ENCODE results near the gene ELOB.

- TF ChIP-seq, protein P1, sequence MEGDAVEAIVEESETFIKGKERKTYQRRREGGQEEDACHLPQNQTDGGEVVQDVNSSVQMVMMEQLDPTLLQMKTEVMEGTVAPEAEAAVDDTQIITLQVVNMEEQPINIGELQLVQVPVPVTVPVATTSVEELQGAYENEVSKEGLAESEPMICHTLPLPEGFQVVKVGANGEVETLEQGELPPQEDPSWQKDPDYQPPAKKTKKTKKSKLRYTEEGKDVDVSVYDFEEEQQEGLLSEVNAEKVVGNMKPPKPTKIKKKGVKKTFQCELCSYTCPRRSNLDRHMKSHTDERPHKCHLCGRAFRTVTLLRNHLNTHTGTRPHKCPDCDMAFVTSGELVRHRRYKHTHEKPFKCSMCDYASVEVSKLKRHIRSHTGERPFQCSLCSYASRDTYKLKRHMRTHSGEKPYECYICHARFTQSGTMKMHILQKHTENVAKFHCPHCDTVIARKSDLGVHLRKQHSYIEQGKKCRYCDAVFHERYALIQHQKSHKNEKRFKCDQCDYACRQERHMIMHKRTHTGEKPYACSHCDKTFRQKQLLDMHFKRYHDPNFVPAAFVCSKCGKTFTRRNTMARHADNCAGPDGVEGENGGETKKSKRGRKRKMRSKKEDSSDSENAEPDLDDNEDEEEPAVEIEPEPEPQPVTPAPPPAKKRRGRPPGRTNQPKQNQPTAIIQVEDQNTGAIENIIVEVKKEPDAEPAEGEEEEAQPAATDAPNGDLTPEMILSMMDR (conservative IDR thresholded peaks at IDR 0.05; ENCODE audit: low read length): no peak
- TF ChIP-seq EZH2phosphoT487 (IDR thresholded peaks at IDR 0.05; ENCODE audit: borderline replicate concordance): no peak
These were observed 42.3 kb upstream of the ELOB start for GRCh38 chr16:2819179-2819938.
